Left ventricle myocardium inferior (tissue), 1 donor: ENCODE measurements around the gene GPC6. TPM values are rescaled to one million over a fixed set of nuclear protein-coding genes. Genes with fewer than 3 reads are reported as not detected.
"Not testable (repeated sequence)": the region's sequence is repeated elsewhere in the genome, so short reads cannot be mapped to it uniquely, and the experiment has no call there.

Experiments used
- DNase-seq: peaks from one replicate; pipeline ENCODE4 v3.0.0-alpha.2; 2020
- H3K27ac ChIP-seq: fragments of 200-600 bp; replicated peaks from 2 replicates; pipeline ENCODE4 v1.8.0; 2021
- H3K27me3 ChIP-seq: fragments of 200-600 bp; 2 replicates; pipeline ENCODE4 v1.8.0; 2021; ENCODE audit warnings: low read depth
- H3K36me3 ChIP-seq: fragments of 200-600 bp; 2 replicates; pipeline ENCODE4 v1.8.0; 2021
- H3K4me1 ChIP-seq: fragments of 200-600 bp; 2 replicates; pipeline ENCODE4 v1.8.0; 2021
- H3K4me3 ChIP-seq: fragments of 200-600 bp; 2 replicates; pipeline ENCODE4 v1.8.0; 2021; ENCODE audit warnings: mild to moderate bottlenecking, moderate library complexity
- H3K9me3 ChIP-seq: fragments of 200-600 bp; replicated peaks from 2 replicates; pipeline ENCODE4 v1.8.0; 2021
- CTCF ChIP-seq: fragments of 200-600 bp; IDR thresholded peaks from 2 replicates; pipeline ENCODE4 v1.8.0; 2021; ENCODE audit warnings: antibody characterized with exemption, mild to moderate bottlenecking, borderline replicate concordance
- intact Hi-C: fragments of 100-400 bp; cut with micrococcal nuclease; formaldehyde crosslinking; loops from one replicate; pipeline ENCODE4 v1.11.0; 2022
- total RNA-seq: library from RNA; stranded (reverse); fragmentation: NEBNext Ultra II Directional; extraction: Animal tissue kit (Norgen Biotek cat#: 25700); gene quantifications from one replicate; pipeline ENCODE4 v1.2.1, GENCODE V29; 2021
- donor health status: DM: no; HTN: yes; CAD: no; lungs with severe emphysema.

Gene GPC6
- total RNA-seq, 1 donor from 2014 or later = 1.8 TPM

- no peaks in the 10 kb centered on the region for H3K9me3 ChIP-seq
Measured at GRCh38 chr13:94301487-94301886, 1074.9 kb downstream of the GPC6 start.

GRCh38 chr13:94302847-94303565 lies 1076.4 kb downstream of the GPC6 start:
- H3K27me3 ChIP-seq, H3K4me3 ChIP-seq, H3K36me3 ChIP-seq, H3K4me1 ChIP-seq, H3K9me3 ChIP-seq, DNase-seq, intact Hi-C loops, H3K27ac ChIP-seq: not testable (repeated sequence)

More at GRCh38 chr13:94301487-94301886, 1074.9 kb downstream of the GPC6 start:
- no peak for TF ChIP-seq CTCF
- Histone ChIP-seq H3K4me1 (peaks cover 6% of the 10 kb centered on the region), H3K27ac (no peak overlapping the region), H3K4me3 (no peak overlapping the region), H3K36me3 (no peaks in the 10 kb centered on the region), H3K27me3 (no peaks in the 10 kb centered on the region)
- intact Hi-C loops = no loop called here
- no peak for DNase-seq

- Histone ChIP-seq H3K4me3 (no peak overlapping the region), H3K9me3 (no peaks in the 10 kb centered on the region), H3K27ac (no peak overlapping the region), H3K36me3 (no peaks in the 10 kb centered on the region), H3K27me3 (no peaks in the 10 kb centered on the region), H3K4me1 (peaks cover 6% of the 10 kb centered on the region)
- intact Hi-C loops = no loop called here
- TF ChIP-seq CTCF = no peak
- DNase-seq = no peak
Measured at GRCh38 chr13:94303644-94304174, 1077.1 kb downstream of the GPC6 start.

GRCh38 chr13:94305033-94305432 lies 1078.4 kb downstream of the GPC6 start:
- intact Hi-C loops = no loop called here

GRCh38 chr13:94305463-94305862 lies 1078.9 kb downstream of the GPC6 start:
- no peak for DNase-seq
- H3K4me3 ChIP-seq = no peak overlapping the region
- H3K9me3 ChIP-seq = no peaks in the 10 kb centered on the region
- no peaks in the 10 kb centered on the region for H3K27me3 ChIP-seq
- H3K4me1 ChIP-seq = peaks cover 6% of the 10 kb centered on the region
- intact Hi-C loops = no loop called here
- no peak overlapping the region for H3K27ac ChIP-seq
- H3K36me3 ChIP-seq = no peaks in the 10 kb centered on the region
- no peak for TF ChIP-seq CTCF

More at GRCh38 chr13:94305033-94305432, 1078.4 kb downstream of the GPC6 start:
- Histone ChIP-seq H3K4me1 (peaks cover 6% of the 10 kb centered on the region), H3K36me3 (no peaks in the 10 kb centered on the region), H3K27ac (no peak overlapping the region), H3K4me3 (no peak overlapping the region), H3K27me3 (no peaks in the 10 kb centered on the region), H3K9me3 (no peaks in the 10 kb centered on the region)
- DNase-seq = no peak
- TF ChIP-seq CTCF = no peak

GRCh38 chr13:94305934-94306333 lies 1079.3 kb downstream of the GPC6 start:
- Histone ChIP-seq H3K4me3 (no peak overlapping the region), H3K27ac (no peak overlapping the region), H3K9me3 (no peaks in the 10 kb centered on the region), H3K4me1 (peaks cover 6% of the 10 kb centered on the region), H3K27me3 (no peaks in the 10 kb centered on the region), H3K36me3 (no peaks in the 10 kb centered on the region)
- TF ChIP-seq CTCF = no peak
- DNase-seq = no peak
- intact Hi-C loops = no loop called here
